Smooth muscle cell of the brain vasculature (primary cell): ENCODE data around the gene URB1.
"Not testable (repeated sequence)": the region's sequence is repeated elsewhere in the genome, so short reads cannot be mapped to it uniquely, and the experiment has no call there.

ENCODE experiments used
- DNase-seq: peaks from one replicate; pipeline ENCODE4 v3.0.0-alpha.2; 2012; ENCODE audit warnings: low read depth, low spot score

The URB1 gene

GRCh38 chr21:32297449-32297848 is 95.4 kb downstream of the URB1 start:
- DNase-seq, result no peak

GRCh38 chr21:32285476-32285875 is 107.3 kb downstream of the URB1 start:
- DNase-seq, result no peak

GRCh38 chr21:32282992-32283391 is 109.8 kb downstream of the URB1 start:
- DNase-seq, result no peak

- no peak for DNase-seq
Observed at GRCh38 chr21:32281531-32281930, 111.3 kb downstream of the URB1 start.

GRCh38 chr21:32279377-32279680 is 113.5 kb downstream of the URB1 start:
- no peak for DNase-seq

- DNase-seq, result peak; percentile 86
Observed at GRCh38 chr21:32278518-32279376, 114.1 kb downstream of the URB1 start, which contains the start of gene MIS18A. Gene MIS18A (minus strand): TSS chr21:32279049. CDS start chr21:32279014, 35 bp downstream.

- DNase-seq, result no peak
Observed at GRCh38 chr21:32278103-32278502, 114.7 kb downstream of the URB1 start.

GRCh38 chr21:32276671-32277070 is 116.1 kb downstream of the URB1 start:
- no peak for DNase-seq

- no peak for DNase-seq
Observed at GRCh38 chr21:32270748-32271147, 122.1 kb downstream of the URB1 start.

- DNase-seq, result not testable (repeated sequence)
Observed at GRCh38 chr21:32265321-32265720, 127.5 kb downstream of the URB1 start.

GRCh38 chr21:32261929-32262328 is 130.9 kb downstream of the URB1 start:
- DNase-seq, result no peak
